Measurements from ENCODE around the gene PPP1R14D.

GRCh38 chr15:40845511-40846284 lies 17.2 kb upstream of the PPP1R14D start:
- peak in 2 of 4 experiments; percentile 3 to 17 for TF ChIP-seq CTCF (IDR thresholded peaks at IDR 0.05)
- peak; percentile 94 for TF ChIP-seq POLR2AphosphoS5 (IDR thresholded peaks at IDR 0.05)
- peak; percentile 86 for TF ChIP-seq POLR2A (IDR thresholded peaks at IDR 0.05)

Data from prostate gland (tissue), 2 donors.